Hippocampal formation (tissue), 2 donors: Measurements from ENCODE around the gene SPNS2.

Source experiments
- DNase-seq, 2 donors: peaks; one replicate each; lab custom pipeline; 2025; lab: John Stamatoyannopoulos, UW

Gene SPNS2, protein sequence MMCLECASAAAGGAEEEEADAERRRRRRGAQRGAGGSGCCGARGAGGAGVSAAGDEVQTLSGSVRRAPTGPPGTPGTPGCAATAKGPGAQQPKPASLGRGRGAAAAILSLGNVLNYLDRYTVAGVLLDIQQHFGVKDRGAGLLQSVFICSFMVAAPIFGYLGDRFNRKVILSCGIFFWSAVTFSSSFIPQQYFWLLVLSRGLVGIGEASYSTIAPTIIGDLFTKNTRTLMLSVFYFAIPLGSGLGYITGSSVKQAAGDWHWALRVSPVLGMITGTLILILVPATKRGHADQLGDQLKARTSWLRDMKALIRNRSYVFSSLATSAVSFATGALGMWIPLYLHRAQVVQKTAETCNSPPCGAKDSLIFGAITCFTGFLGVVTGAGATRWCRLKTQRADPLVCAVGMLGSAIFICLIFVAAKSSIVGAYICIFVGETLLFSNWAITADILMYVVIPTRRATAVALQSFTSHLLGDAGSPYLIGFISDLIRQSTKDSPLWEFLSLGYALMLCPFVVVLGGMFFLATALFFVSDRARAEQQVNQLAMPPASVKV

GRCh38 chr17:4498461-4499397 is at the start of gene SPNS2:
SPNS2 (plus strand) TSS chr17:4498881; CDS start chr17:4499048, 167 bp downstream.
- peak; percentile 71 to 80 for DNase-seq

DNA sequence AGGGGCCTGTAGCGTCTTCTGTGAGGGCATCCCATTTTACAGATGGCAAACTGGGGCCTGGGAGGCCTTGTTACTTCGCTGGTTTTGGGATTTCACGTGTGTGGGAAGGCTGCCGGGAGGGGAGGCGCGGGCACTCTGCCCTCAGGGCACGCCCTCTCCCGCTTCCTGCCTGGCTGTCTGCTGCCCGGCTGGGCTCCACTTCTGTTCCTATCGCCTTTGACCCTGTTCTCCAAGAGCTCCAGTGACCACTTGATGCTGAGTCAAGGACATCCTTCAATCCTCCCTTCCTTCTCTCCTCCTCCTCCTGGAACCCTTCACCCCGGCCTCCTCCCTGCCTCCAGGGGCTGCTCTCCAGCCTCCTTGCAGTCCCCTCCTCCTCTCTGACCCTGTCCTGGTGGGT is 48.9 kb upstream of the SPNS2 start:
- DNase-seq, result no peak

DNA sequence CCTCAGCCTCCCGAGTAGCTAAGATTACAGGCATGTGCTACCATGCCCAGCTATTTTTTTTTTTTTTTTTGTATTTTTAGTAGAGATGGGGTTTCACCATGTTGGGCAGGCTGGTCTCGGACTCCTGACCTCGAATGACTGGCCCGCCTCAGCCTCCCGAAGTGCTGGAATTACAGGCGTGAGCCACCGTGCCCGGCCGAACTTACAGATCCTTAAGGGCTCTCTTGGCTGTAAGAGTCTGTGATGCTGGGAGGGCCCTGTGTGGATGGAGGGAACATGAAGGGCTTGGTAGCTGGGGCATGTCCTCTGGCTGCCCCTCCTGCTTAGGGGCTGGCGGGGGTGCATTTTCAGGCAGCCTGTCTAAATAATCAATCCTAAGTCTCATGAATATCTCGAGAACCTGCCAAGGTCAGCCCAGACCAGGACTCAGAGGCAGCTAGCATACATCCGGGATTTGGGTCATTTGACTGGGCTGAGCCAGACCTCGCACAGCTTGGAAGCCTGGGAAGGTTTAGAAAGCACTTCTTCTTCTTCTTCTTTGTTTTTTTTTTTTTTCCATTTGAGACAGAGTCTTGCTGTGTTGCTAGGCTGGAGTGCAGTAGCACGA is 47.9 kb upstream of the SPNS2 start:
- no peak for DNase-seq

- no peak for DNase-seq
These were observed 44.7 kb upstream of the SPNS2 start for GRCh38 chr17:4453812-4454591.

DNA sequence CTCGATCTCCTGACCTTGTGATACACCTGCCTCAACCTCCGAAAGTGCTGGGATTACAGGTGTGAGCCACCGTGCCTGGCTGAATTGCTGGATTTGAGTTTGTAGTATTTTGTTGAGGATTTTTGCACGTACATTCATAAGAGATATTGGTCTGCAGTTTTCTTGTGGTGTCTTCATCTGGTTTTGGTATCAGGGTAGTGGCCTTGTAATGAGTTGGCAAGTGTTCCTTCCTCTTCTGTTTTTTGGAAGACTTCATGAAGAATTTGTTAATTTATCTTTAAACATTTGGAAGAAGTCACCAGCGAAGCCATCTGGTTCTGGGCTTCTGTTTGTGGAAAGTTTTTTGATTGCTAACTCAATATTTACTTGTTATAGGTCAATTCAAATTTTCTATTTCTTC is 38.0 kb upstream of the SPNS2 start:
- DNase-seq, result no peak

GRCh38 chr17:4463818-4464476 is 34.7 kb upstream of the SPNS2 start:
- no peak for DNase-seq

DNA sequence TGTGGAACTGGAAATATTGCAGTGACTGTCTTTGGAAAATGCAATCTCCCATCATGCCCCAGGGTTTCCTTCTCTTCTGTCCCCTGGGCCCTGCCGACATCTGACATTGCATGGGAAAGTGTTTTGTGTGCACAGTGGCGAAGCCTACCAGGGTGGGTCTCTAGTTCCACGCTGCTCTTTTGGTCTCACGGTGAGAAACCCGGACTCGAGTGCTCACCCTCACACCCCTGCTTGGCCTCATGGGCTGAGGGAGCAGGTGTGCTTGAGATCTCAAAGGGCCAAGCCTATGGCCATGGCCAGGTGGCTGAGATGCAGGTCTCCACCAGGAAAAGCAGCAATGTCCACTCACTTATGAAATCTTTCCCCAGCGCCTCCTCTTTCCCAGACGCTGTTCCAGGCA is 32.9 kb upstream of the SPNS2 start:
- DNase-seq, result no peak

DNA sequence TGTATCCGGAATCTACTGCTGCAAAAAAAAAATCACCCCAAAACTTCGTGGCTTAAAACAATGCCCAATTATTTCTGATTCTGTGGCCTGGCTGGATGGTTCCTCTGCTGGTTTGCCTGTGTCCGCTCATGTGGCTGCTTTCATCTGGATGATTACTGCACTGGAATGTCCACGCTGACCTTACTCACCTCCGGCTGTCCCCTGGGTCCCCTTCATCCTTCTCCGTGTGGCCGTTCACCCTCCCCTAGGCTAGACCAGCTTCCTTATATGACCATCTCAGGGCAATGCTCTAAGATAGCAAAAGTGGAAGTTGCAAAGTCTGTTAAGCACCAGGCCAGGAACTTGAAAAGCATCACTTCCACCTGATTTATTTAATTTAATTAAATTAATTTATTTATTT is 31.4 kb upstream of the SPNS2 start:
- DNase-seq, result no peak

GRCh38 chr17:4469552-4469951 is 29.1 kb upstream of the SPNS2 start:
- DNase-seq, result no peak

GRCh38 chr17:4472286-4472685 is 26.4 kb upstream of the SPNS2 start:
- DNase-seq, result no peak

DNA sequence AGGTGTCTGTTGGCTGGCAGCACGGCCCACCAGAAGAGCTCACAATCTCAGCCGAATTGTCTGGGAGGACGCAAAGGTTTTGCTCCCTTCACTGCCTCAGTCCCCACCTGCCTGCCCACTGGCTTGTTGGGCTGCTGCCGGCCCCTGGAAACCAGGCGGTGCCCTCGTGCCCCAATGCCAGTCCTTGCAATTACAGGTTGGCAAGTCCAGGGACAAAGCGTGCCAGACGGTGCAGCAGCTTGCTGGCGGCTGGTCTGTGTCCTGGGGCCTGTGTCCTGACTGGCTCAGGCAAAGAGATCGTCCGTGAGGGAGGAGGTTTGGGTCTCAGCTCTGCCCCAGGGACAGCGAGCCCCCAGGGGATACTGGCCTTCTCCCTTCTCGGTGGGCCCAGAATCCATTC is 24.6 kb upstream of the SPNS2 start:
- no peak for DNase-seq

DNA sequence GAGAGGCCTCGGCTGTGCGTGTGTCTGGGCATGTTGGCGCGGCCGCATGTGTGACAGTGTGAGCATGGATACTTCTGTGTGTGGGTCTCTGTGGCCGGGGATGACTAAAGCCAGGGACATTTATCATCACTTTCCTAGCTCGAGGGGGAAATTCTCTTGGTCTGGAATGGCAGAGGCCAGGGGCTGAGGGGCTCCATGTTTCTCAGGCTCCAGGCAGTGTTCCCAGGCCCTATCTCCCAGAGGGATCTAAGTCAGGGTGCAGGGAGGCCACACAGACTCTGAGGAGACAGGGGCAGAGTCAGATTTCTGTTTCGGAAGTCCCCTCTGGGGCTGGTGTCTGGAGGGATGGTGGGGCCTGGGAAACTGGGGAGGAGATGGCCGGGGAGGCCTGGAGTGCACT is 23.7 kb upstream of the SPNS2 start:
- DNase-seq, result no peak

GRCh38 chr17:4475463-4475862 is 23.2 kb upstream of the SPNS2 start:
- no peak for DNase-seq

DNA sequence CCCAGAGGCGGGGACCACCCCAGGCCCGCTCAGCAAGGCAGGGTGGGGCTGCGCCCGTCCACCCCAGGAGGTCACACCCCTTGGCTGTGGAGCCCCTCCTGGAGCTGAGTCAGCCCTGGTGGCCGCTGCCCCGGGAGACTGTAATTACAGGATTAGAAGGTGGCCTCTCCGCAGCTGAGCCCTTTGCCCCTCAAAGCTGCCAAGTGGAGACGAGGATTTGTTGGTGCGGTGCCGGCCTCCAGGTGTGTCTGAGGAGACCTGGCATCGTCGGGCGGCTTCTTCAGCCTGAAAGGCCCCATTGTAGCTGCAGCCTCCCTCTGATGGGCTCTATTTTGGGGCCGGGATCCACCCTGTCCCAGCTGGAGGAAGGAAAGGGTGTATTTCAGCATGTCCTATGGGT is 22.7 kb upstream of the SPNS2 start:
- no peak for DNase-seq

DNA sequence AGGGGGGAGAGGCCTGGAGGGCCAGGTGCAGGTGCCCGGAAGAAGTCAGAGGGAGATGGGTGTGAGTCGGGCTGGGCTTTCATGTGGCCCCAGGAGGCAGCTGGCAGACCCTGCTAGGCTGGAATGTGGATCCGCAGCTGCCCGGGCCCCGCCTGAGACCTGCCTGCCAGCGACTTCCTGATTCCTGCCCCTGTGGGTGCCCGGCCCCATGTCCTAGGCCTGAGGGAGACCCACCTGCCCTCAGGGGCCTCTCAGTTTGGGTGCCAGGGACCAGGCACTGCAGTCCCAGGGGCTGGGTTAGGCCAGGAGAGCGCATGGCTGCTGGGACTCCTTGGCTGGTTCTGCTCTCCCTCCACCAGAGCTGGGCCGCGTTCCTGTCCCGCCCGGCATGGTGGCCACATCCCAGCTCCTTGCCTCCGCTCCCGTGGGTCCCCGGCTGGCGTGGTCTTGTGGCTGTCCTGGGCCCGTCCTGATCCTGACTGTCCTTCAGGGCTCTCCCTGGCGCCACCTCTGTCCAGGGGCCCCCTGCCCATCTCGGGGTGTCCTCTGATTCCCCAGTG is 22.1 kb upstream of the SPNS2 start:
- no peak for DNase-seq

DNA sequence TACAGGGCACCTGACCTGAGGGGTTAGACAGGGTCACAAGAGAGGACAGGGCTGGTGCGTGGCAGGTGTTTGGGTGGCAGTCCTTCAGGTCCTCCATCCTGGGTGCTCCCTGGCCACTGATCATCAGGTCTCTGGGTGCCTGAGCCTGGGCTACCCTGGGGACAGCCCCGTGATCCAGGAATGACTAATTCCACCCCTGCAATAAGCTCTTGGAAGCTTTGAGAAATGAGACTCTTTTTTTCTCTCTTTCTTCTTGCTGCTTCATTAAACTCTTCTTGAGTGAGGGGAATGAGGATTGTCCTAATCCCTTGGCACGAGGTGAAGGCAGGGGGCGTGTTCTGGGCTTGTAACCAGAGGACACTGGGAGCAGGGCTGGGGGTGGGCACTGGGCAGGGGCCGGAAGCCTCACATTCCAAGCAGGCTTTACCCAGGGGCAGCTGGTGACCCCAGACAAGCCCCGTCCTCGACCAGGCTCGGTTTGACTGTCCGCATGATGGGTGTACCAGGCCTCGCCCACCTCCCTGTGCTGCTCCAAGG is 21.4 kb upstream of the SPNS2 start:
- no peak for DNase-seq

DNA sequence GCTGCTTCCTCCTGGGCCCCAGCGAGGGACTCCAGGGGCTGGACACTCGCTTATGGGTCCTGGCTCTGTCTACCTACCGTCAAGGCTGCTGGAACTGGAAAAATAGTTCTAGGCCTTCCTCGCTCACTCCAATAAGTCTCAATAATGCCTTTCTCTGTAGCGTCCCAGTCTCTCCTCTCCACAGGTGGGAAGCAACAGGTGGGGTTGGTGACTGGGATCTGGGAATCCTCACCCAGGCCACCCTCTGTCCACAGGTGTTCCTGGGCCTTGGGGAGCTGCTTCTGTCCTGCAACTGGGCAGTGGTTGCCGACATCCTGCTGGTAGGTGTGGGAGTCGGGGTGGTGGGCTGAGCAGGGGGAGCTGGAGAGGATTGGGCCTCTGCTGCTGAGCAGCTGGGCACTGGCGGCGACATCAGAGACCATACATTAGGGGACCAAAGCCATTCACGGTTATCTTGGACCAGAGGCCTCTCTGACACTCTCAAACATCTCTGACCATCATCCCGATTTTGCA is 20.3 kb upstream of the SPNS2 start:
- DNase-seq, result no peak

GRCh38 chr17:4479340-4479981 is 19.2 kb upstream of the SPNS2 start:
- no peak for DNase-seq

DNA sequence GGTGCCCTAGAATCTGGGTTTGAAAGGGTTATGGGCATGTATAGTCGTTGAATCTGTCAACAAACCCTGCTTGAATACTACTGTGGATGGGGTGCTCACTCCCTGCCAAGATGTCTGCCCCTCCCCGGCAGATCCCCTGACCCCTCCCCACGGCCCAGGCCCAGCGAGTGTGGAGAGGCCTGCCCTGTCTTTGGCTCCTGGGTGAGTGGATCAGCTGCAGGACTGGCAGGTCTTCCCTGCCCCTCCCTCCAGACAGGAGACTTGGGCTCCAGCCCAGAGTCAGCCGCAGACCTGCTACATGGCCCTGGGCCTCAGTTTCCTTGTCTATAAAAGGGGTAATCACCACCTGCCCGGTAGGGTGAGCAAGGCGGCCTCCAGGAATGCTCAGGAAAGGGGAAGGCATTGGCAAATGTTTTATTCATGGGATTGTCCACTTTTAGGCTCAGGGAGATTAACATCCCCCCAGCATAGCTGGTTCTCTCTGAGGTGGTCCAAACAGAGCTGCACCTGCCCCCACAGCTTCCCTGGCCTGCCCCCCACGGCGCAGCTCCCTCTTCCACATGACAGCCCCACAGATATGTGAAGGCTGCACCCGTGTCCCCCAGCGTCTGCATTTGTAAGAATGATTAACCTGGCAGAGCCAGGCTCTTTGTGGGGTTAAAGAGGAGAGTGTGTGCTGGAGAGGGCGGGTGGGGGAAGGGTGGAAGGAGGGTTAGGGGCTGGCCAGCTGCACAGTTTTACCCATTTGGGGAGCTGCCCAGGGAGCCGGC is 18.5 kb upstream of the SPNS2 start:
- DNase-seq, result no peak
